Astrocyte (in vitro differentiated cells and primary cell): Measurements from ENCODE around the gene ADGRE1.

Experiments used
- EZH2 ChIP-seq: IDR thresholded peaks from 2 replicates; pipeline ENCODE4 v1.6.1; 2012; ENCODE audit warnings: mild to moderate bottlenecking, low read length, inconsistent platforms; ENCODE audit not compliant: insufficient read depth
- TF ChIP-seq, protein P1 (sequence below): IDR thresholded peaks from 2 replicates; pipeline ENCODE4 v1.5.1; 2011; ENCODE audit warnings: low read depth, mild to moderate bottlenecking, inconsistent platforms, low read length, moderate library complexity; ENCODE audit not compliant: insufficient read depth

DNA sequence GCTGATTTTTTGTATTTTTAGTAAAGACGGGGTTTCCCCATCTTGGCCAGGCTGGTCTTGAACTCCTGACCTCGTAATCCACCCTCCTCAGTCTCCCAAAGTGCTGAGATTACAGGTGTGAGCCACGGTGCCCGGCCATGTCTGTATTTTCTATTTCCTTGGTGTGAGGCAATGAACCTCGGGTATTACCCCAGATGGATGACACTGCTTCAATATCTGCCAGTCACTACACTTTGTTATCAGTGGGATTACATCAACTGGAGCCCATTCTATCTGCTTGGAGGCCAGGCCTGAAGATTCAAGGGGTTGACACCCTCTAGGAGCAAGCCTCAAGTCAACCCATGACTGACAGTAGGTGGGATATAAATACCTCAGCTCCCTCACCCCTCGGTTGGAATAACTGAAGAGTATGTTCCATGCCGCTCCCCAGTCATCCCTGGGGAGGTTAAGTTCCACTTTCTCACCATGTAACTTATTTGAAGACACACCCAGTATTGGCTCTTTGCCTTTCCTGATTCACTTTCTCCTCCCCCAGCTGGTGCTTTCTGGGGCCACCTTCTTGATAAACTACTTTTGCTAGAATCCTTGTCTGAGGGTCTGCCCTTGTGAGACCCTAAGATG, 992 bp upstream of the ADGRE1 start:
- TF ChIP-seq, protein P1, sequence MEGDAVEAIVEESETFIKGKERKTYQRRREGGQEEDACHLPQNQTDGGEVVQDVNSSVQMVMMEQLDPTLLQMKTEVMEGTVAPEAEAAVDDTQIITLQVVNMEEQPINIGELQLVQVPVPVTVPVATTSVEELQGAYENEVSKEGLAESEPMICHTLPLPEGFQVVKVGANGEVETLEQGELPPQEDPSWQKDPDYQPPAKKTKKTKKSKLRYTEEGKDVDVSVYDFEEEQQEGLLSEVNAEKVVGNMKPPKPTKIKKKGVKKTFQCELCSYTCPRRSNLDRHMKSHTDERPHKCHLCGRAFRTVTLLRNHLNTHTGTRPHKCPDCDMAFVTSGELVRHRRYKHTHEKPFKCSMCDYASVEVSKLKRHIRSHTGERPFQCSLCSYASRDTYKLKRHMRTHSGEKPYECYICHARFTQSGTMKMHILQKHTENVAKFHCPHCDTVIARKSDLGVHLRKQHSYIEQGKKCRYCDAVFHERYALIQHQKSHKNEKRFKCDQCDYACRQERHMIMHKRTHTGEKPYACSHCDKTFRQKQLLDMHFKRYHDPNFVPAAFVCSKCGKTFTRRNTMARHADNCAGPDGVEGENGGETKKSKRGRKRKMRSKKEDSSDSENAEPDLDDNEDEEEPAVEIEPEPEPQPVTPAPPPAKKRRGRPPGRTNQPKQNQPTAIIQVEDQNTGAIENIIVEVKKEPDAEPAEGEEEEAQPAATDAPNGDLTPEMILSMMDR, result no peak
- TF ChIP-seq EZH2, result no peak
